HTERT RPE-1 (cell line): ENCODE measurements around the gene HLA-G.

Experiments
- in situ Hi-C: fragments of 300-500 bp; cut with MboI; formaldehyde crosslinking; loops from 4 replicates; pipeline ENCODE4 v1.14.3; 2020; ENCODE audit warnings: low sequenced_read_pairs

The HLA-G gene

DNA sequence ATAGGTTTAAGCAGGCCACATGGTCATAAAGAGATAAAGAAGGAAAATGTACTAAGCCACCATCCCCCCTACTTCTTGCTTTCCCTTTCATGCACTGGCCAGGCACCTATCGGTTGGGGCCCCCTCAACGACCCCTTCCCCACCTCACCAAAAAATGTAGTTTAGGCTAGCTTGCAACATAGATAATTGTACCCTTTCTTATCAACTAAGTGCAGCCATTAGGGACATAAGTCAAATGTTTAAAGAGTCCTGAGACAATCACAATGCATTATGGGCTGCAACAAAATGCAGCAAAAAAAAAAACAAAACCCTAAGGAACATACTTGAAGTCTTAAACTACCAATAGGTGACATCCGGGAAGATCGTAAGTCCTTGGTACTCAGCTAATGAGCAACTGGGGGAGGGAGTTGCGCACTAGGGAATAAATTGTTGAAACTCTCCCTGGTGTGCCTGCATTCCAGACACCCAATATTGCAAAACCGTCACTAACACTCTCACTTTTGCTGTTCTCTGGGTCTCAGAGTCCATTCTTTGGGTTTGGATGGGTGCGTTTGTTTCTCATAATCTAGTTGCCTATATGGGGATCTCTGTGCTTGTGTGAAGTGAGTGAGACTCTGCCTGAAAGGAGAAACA lies 12.4 kb upstream of the HLA-G start:
- in situ Hi-C loops, result no loop called here

DNA sequence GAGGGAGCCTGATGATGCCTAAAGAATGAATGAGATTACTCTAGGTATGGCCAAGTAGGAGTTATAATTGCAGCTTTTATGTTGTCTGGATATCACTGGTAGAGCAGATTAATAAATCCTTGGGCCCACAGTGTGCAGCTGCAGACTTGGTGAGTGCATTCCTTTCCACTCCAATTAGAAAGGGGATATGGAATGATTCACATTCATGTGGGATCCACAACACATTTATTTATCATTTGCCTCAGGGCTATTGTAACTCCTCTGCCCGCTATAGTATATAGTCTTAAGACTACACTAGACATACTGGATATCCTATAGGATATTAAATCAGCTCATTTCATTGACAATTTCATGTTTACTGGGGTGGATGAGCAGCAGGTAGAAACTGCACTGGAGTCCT lies 11.6 kb upstream of the HLA-G start:
- in situ Hi-C loops, result no loop called here

DNA sequence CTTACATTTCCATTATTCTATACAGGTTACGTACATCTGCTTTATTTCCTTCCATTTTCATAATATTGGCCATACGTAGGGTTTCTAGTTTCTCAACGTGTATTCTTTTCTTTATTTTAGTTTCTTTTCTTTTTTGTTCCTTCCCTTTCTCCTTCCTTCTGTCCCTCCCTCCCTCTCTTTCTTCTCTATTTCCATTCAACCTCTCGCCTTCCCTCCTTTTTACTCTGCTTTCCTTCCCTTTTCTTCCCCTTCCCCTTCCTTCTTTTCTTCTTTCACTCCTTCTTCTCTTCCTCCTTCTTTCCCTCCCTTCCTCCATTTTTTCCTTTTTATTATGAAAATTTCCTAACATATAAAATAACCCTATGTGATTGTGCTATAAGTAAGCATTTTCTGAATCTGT lies 8.7 kb upstream of the HLA-G start:
- in situ Hi-C loops, result no loop called here

DNA sequence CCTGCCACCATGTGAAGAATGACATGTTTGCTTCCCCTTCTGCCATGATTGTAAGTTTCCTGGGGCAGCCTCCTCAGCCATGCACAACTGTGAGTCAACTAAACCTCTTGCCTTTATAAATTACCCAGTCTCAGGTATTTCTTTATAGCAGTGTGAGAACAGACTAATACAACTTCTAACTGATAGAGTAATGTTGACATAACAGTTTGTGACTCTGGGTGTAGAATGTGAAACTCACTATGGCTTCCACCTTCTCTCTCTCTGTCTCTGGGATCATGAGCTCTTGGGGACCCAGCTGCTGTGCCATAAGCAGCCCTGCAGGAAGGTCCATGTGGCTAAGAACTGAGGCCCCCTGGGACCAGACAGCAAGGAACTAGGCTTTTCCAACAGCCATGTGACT lies 3.5 kb upstream of the HLA-G start:
- in situ Hi-C loops, result no loop called here

DNA sequence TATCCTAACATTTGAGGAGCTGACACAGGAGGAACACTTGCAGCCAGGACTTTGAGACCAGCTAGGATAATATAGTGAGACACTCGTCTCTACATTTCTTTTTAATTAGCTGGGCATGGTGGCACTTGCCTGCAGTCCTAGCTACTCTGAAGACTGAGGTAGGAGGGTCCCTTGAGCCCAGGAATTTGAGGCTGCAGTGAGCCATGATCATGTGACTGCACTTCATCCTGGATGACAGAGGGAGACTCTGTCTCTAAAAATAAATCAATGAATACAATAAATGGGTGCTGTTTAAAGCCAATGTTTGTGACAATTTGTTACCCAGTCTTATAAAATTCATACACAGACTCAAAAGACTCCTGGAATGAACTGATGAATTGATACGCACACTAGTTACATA lies 1.8 kb upstream of the HLA-G start:
- in situ Hi-C loops, result no loop called here

DNA sequence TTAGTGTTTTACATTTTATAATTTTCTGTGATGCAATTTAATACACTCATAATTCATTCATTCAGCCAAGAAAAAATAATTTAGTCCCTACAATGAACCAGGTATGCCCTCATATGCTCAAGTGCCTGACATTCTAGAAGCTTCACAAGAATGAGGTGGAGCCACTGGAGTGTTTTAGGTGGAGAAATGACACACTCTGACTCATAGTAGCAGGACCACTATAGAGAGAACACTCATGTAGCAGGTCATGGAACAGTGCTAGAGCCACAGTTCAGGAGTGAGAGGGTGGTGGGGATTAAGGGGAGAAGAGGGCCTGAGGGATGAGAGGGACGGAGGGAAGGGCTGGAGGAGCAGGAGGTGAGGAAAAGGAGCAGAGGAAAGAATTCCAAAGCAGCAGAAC lies 1.4 kb upstream of the HLA-G start:
- in situ Hi-C loops, result no loop called here

DNA sequence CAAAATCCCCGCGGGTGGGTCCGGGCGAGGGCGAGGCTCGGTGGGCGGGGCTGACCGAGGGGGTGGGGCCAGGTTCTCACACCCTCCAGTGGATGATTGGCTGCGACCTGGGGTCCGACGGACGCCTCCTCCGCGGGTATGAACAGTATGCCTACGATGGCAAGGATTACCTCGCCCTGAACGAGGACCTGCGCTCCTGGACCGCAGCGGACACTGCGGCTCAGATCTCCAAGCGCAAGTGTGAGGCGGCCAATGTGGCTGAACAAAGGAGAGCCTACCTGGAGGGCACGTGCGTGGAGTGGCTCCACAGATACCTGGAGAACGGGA lies 809 bp downstream of the HLA-G start:
- in situ Hi-C loops, result no loop called here

DNA sequence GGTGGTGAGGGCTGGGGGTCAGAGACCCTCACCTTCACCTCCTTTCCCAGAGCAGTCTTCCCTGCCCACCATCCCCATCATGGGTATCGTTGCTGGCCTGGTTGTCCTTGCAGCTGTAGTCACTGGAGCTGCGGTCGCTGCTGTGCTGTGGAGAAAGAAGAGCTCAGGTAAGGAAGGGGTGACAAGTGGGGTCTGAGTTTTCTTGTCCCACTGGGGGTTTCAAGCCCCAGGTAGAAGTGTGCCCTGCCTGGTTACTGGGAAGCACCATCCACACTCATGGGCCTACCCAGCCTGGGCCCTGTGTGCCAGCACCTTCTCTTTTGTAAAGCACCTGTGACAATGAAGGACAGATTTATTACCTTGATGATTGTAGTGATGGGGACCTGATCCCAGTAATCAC lies 2.1 kb downstream of the HLA-G start:
- in situ Hi-C loops, result no loop called here

DNA sequence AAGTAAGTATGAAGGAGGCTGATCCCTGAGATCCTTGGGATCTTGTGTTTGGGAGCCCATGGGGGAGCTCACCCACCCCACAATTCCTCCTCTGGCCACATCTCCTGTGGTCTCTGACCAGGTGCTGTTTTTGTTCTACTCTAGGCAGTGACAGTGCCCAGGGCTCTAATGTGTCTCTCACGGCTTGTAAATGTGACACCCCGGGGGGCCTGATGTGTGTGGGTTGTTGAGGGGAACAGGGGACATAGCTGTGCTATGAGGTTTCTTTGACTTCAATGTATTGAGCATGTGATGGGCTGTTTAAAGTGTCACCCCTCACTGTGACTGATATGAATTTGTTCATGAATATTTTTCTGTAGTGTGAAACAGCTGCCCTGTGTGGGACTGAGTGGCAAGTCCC lies 2.8 kb downstream of the HLA-G start:
- in situ Hi-C loops, result no loop called here

DNA sequence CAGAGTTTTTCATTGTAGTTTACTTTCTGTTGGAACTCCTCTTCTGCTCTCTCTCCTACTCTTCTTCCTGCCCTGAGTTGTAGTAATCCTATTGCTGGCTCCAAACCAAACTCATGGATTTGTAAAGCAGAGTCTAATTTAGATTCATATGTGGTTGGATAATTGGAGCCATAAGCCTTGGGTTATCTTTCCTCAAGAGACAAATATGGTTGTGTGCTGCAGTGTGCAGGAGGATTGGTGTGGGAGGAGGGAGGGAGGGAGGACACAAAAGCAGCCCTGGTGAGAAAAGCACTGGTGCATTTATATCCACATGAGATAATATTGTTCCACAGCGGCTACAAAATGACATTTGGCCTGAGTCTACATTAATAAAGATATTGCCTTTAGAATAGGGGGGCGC lies 4.2 kb downstream of the HLA-G start:
- in situ Hi-C loops, result no loop called here

DNA sequence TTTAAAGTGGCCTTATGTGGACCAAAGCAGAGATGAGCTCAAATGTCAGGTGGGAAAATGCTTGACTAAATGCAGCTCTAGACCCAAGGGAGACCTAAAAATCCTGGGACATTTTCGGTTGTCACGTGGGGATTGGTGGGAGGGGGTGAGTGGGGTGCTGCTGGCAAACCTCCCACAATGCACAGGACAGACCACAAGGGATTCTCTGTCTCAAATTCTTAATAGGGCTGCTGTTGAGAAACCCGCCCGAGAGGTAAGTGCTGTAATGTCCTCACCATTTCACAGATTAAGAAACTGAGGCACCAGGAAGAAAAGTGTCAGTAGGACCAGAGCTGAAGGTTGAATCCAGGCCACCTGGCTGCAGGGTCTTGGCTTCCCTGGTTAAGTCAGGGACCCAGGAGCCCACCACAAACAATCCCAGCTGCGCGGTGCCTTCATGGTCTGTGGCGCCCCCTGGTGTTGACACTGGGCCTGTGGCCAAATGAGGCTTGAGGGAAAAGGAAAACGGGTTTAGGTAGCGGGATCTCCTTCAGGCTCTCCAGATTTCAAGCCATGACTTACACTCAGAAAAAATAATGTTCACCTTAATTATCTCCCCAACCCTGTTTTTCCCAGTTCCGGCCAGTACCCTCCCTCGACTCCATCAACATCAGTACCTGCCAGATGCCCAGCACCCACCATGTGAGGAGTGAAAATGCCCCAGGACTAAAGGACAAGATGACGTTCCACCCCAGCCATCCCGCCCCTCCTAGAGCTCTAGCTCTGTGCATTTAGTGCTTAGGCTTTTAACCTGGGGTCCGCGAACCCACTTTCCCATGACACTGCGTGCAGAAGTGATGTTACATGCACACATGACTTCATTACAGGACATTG lies 7.2 kb downstream of the HLA-G start:
- in situ Hi-C loops, result no loop called here

DNA sequence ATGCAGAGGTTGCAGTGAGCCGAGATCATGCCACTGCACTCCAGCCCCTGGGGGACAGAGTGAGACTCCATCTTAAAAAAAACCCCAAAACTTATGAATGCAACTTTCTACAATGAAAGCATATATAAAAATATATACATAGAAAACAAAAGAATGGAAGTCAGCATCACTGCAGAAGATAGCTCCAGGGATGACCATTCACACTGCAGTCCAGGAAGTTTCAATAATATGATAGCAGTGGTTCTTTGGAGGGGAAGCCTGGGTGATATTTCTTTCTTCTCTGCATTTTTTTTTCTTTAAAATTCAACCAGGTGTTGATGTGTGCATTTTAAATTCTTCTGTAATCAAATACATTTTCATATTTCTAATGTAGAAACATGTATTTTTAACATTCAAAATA lies 12.3 kb downstream of the HLA-G start:
- in situ Hi-C loops, result no loop called here

DNA sequence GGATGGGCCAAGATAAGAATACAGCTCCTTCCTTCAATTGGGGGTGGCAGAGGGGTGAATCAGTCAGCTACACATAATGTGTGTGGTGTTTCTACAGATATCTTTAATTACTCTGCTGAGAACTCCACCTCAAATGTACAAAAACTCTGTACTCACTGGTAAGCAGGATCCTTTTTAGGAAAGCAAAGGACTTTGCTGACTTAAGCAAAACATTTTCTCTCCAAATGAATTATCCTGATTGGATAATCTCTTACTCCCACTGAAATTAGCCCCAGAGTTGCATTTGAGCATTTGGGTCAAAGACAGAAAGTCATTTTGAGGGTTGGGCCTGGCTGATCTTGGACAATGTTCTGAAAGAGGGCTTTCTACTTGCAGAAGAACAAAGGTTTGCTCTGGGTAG lies 13.4 kb downstream of the HLA-G start:
- in situ Hi-C loops, result no loop called here

DNA sequence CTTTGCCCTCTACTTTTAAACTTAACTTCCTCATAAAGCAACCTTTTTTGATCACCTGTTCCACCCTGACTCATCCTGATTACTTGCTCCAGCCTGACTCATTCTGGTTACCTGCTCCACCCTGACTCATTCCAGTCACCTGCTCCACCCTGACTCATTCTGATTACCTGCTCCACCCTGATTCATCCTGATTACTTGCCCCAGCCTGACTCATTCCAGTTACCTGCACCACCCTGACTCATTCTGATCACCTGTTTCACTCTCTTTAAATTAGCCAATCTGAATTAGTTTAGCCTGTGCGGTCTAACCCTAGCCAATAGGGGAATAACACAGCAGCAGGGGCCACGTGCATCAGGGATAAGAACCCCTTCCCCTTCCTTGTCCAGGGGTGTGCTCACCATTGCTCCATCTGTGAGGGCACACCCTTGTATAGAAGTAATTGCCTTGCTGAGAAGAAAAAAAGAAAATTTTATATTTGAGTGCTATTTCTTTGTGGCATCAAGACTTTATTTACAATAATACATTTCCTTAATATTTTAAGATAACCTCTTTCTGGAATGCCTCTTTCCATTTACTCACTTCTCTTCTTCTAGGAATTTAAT lies 17.9 kb downstream of the HLA-G start:
- in situ Hi-C loops, result no loop called here

DNA sequence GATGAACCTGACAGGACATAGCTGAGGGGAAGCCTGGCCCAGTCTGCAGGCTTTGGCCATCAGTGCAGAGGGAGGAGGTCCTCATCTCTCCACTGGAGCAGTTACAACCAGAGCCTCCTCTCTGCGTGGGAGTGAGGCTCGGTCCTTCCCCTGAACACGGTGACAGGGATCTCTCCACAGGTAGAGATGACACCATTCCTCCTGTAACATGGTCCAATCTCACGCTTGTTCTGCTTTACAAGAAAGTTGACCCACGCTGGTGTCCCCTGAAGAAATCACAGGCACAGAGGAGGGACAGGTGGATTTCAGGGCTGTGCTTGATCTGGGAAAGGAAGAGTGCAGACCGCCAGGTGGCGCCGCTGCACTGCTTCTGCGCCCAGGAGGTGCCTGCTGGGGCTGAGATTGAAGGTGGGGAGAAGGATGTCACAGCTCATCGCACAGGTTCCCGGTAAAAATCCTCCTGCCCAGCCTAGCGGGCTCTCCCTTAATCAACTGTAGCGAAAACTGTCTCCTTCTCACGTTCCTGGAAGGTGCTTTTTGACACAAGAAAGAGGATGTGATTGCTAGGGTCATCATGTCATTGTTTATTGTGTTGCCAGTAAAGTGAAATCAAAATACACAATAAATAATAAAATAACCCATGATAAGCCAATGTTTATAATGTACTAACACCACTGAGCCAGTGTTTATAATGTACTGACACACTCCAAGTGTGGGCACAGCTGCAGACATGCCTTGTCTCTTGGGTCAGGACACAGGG lies 20.4 kb downstream of the HLA-G start:
- in situ Hi-C loops, result no loop called here

DNA sequence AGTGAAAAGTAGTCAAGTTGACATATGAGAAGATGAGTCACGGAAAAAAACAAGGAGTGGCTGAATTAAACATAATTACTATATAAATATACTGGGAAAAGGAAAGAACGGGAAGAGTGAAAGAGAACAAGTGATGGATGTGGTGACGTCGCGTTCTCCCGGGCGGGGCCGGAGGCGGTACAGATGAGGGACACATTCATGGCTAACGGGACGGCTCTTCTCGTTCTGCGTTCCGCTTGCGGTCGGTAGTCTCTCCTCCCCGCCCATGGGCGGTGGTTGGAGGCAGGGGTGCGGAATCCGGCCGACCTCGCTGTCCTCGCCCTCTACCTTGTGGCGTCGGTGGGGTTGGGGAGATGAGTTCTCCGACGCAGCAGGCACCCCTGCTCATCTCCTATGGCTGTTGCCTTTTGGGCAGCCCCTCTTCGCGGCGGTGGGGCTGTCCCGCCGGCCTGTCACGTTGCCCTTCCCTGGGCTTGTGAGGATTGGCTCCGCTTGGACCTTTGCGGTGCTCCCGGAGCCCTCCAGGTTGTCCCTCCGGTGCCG lies 22.5 kb downstream of the HLA-G start:
- in situ Hi-C loops, result no loop called here

DNA sequence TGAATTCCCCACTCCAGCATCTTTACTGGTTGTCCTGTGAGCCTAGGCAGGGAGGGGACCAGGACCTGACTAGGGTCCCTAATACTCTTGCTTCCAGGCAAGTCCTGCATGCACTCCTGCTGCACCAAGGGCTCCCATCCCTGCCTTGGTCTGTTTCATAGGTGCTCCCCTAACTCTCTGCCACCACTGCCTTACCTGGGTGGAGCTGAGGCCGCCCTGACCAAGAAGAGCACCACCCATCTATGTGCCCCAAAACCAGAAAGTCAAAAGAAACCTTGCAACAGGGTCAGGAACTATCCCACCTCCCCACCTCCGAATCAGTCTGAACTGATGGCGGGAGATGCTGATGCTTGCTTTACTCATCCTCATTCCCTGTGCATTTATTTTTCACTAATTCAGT lies 23.6 kb downstream of the HLA-G start:
- in situ Hi-C loops, result no loop called here

DNA sequence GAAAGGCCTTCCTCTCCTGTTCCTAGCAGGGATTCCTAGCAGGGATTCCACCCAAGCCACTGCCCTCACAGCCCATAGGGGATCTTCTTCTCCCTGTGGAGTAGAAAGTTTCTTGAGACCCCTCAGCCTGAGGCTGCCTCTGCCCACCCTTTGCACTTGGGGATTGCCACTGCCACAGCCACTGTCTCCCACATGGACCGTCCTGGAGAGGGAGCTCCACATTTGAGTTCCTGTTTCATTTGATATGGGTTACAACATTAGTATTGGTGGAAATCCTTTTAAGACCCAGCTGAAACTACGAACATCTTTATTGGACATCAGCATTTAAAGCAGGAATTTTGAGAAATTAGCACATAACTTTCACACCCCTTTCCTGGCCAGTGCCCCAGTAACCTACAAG lies 25.6 kb downstream of the HLA-G start:
- in situ Hi-C loops, result no loop called here

DNA sequence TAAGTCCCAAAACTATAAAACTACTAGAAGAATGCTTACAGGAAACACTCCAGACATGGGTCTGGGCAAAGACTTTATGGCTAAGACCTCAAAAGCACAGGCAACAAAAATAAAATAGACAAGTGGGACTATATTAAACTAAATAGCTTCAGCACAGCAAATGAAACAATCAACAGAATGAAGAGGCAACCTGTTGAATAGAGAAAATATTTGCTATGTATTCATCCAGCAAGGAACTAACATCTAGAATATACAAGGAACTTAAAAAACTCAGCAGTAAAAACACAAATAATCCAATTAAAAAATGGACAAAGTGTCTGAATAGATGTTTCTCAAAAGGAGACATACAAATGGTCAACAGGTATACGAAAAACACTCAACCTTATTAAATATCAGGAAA lies 30.4 kb downstream of the HLA-G start:
- in situ Hi-C loops, result no loop called here

DNA sequence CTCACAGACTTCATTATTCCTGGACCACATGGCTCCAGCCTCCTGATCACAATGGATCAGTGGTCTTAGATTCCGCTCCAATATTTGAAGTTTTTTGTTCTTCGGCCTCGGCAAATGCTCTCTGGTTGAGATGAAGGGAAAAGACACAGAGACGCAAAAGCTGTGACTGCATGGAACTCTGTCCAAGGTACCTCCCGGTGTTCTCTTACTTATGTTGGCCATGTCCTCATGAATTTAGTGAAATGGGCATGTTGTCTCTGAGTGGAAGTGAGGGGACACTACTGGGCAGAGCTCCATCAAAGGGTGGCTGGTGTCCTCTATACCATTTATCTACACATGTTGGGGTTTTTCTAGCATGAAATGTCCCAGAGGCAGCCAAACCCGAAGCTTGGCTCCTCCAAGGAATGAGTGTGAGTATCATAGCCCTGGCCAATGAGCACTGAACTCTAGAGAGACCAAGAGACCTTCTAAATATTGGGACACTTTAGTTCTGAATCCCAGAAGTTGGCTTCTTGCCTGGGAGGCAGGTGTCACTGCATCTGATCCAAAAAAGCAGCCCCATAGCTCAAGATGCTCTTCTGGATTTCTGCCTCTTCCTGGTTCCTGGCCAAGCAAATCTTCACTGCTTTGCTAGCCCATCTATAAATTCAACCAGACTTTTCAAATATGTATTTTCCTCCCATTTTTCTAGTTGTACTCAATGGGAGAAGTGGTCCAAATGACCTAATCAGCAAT lies 34.1 kb downstream of the HLA-G start:
- in situ Hi-C loops, result no loop called here
